HG02610 (cell line): ENCODE results near the gene ZNF23.

Experiments used
- ATAC-seq: cut with Tn5 transposase; IDR thresholded peaks from one replicate; pipeline ENCODE4 v1.9.1; 2021; ENCODE audit warnings: mild to moderate bottlenecking, moderate library complexity; ENCODE audit not compliant: unreplicated experiment

ZNF23 gene

GRCh38 chr16:71472931-71473330 lies 10.9 kb upstream of the ZNF23 start:
- no peak for ATAC-seq

- ATAC-seq = no peak
Measured at GRCh38 chr16:71472051-71472450, 10.0 kb upstream of the ZNF23 start.

GRCh38 chr16:71467810-71468209 lies 5.8 kb upstream of the ZNF23 start:
- no peak for ATAC-seq

- ATAC-seq = no peak
Measured at GRCh38 chr16:71464231-71464630, 2.2 kb upstream of the ZNF23 start.

GRCh38 chr16:71460941-71461340 lies 1.1 kb downstream of the ZNF23 start:
- no peak for ATAC-seq

- no peak for ATAC-seq
Measured at GRCh38 chr16:71460236-71460635, 1.8 kb downstream of the ZNF23 start.

- ATAC-seq = no peak
Measured at GRCh38 chr16:71459510-71459909, 2.5 kb downstream of the ZNF23 start.

GRCh38 chr16:71456801-71457200 lies 5.2 kb downstream of the ZNF23 start:
- ATAC-seq = no peak

GRCh38 chr16:71453036-71453435 lies 9.0 kb downstream of the ZNF23 start:
- no peak for ATAC-seq

- ATAC-seq = no peak
Measured at GRCh38 chr16:71449020-71449419, 13.0 kb downstream of the ZNF23 start.

- ATAC-seq = no peak
Measured at GRCh38 chr16:71448274-71448866, 13.7 kb downstream of the ZNF23 start.

- ATAC-seq = no peak
Measured at GRCh38 chr16:71443714-71444113, 18.3 kb downstream of the ZNF23 start.

GRCh38 chr16:71442051-71442440 lies 20.0 kb downstream of the ZNF23 start, which contains the start of gene TLE7:
Gene TLE7, minus strand, starts transcription at chr16:71442054. Its CDS starts 8,730 bp downstream, at chr16:71433324.
- no peak for ATAC-seq

GRCh38 chr16:71441348-71442050 lies 20.5 kb downstream of the ZNF23 start:
- ATAC-seq = no peak

GRCh38 chr16:71440669-71441347 lies 21.2 kb downstream of the ZNF23 start:
- no peak for ATAC-seq

GRCh38 chr16:71439523-71439922 lies 22.5 kb downstream of the ZNF23 start:
- ATAC-seq = no peak

- no peak for ATAC-seq
Measured at GRCh38 chr16:71436473-71436872, 25.6 kb downstream of the ZNF23 start.

- ATAC-seq = no peak
Measured at GRCh38 chr16:71432906-71433305, 29.1 kb downstream of the ZNF23 start.

- ATAC-seq = no peak
Measured at GRCh38 chr16:71431991-71432390, 30.1 kb downstream of the ZNF23 start.

GRCh38 chr16:71431176-71431575 lies 30.9 kb downstream of the ZNF23 start:
- ATAC-seq = no peak

GRCh38 chr16:71430744-71431143 lies 31.3 kb downstream of the ZNF23 start:
- ATAC-seq = no peak

GRCh38 chr16:71429581-71429980 lies 32.5 kb downstream of the ZNF23 start:
- no peak for ATAC-seq
